Measurements from ENCODE around the gene RHEB. TPM values are rescaled to one million over a fixed set of nuclear protein-coding genes. Genes with fewer than 3 reads are reported as not detected.

RHEB gene
- polyA plus RNA-seq, 1 experiment = 154 TPM

DNA sequence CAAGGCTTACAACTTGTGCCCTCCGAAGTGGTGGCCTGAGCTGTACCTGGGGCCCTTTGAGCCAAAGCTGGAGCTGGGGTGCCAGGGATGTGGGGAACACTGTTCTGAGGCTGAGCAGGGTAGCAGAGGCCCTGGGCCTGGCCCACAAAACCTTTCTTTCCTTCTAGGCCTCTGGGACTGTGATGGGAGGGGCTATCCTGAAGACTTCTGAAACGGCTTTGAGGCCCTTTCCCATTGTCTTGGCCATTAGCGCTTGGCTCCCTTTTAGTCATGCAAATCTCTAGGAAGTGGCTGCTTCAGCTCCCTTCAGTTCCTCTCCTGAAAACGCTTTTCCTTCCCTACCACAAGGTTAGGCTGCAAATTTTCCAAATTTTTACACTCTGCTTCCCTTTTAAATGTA, 62.9 kb downstream of the RHEB start:
- TF ChIP-seq, protein P1, sequence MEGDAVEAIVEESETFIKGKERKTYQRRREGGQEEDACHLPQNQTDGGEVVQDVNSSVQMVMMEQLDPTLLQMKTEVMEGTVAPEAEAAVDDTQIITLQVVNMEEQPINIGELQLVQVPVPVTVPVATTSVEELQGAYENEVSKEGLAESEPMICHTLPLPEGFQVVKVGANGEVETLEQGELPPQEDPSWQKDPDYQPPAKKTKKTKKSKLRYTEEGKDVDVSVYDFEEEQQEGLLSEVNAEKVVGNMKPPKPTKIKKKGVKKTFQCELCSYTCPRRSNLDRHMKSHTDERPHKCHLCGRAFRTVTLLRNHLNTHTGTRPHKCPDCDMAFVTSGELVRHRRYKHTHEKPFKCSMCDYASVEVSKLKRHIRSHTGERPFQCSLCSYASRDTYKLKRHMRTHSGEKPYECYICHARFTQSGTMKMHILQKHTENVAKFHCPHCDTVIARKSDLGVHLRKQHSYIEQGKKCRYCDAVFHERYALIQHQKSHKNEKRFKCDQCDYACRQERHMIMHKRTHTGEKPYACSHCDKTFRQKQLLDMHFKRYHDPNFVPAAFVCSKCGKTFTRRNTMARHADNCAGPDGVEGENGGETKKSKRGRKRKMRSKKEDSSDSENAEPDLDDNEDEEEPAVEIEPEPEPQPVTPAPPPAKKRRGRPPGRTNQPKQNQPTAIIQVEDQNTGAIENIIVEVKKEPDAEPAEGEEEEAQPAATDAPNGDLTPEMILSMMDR (IDR thresholded peaks at IDR 0.05; ENCODE audit: low read depth, low read length) = no peak
- ChIA-PET CTCF (interaction anchor here (0.6 to 1.1 kb wide), 5 partner anchors 8 to 151 kb away, joined by 3 to 6 read pairs (median 4); no protein-coding TSS in a partner anchor), POLR2A (no interaction called here)
- Histone ChIP-seq H3K9me3 (ENCODE audit: control insufficient read depth, insufficient read depth, low read length) (no peaks in the 10 kb centered on the region; the same call in 1 of the 2 replicates), H3K27ac (ENCODE audit: low read depth, low read length) (no peak overlapping the region), H3K4me3 (ENCODE audit: low read depth, low read length) (no peak overlapping the region), H3K27me3 (ENCODE audit: control insufficient read depth, insufficient read depth, low read length) (peaks cover under 1% of the 10 kb centered on the region)
- DNase-seq (ENCODE audit: low read depth, low spot score) = no peak

DNA sequence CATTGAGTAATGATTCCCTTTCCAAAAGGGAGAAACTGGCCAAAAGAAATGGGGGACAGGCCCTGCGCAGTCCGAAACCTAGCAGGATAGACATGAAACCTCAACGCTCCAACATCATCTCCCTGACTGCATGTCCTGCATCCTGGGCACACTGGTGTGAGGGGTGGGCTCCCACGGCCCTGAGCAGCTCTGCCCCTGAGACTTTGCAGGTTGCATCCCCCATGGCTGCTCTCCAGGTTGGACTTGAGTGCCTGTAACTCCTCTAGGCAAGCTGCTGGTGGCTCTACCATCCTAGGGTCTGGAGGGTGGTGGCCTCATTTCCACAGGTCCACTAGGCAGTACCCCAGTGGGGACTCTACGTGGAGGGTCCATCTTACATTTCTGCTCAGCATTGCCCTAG, 63.4 kb downstream of the RHEB start:
- ChIA-PET POLR2A (no interaction called here), CTCF (interaction anchor here (0.6 to 1.1 kb wide), 4 partner anchors 7 to 88 kb away, joined by 3 to 6 read pairs (median 4); no protein-coding TSS in a partner anchor)
- Histone ChIP-seq H3K27me3 (ENCODE audit: control insufficient read depth, insufficient read depth, low read length) (peaks cover 4% of the 10 kb centered on the region), H3K9me3 (ENCODE audit: control insufficient read depth, insufficient read depth, low read length) (no peaks in the 10 kb centered on the region; the same call in 1 of the 2 replicates), H3K4me3 (ENCODE audit: low read depth, low read length) (no peak overlapping the region), H3K27ac (ENCODE audit: low read depth, low read length) (no peak overlapping the region)
- no peak for DNase-seq (ENCODE audit: low read depth, low spot score)
- TF ChIP-seq, protein P1 (IDR thresholded peaks at IDR 0.05; ENCODE audit: low read depth, low read length) = no peak

DNA sequence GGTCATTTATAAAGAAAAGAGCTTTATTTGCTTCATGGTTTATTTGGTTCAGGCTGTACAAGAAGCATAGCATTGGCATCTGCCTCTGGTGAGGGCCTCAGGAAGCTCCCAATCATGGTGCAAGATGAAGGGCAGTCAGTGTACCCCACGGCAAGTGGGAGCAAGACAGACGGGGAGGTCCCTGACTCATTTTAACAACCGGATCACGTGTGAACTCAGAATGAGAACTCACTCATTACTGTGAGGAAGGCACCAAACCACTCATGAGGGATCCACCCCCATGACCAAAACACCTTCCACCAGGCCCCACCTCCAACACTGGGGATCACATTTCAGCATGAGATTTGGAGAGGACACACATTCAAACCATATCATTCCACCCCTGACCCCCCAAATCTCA, 64.0 kb downstream of the RHEB start:
- ChIA-PET POLR2A (no interaction called here), CTCF (no interaction called here)
- Histone ChIP-seq H3K27ac (ENCODE audit: low read depth, low read length) (no peak overlapping the region), H3K4me3 (ENCODE audit: low read depth, low read length) (no peak overlapping the region), H3K9me3 (ENCODE audit: control insufficient read depth, insufficient read depth, low read length) (no peaks in the 10 kb centered on the region; the same call in 1 of the 2 replicates), H3K27me3 (ENCODE audit: control insufficient read depth, insufficient read depth, low read length) (peaks cover 4% of the 10 kb centered on the region)
- TF ChIP-seq, protein P1 (IDR thresholded peaks at IDR 0.05; ENCODE audit: low read depth, low read length) = no peak
- no peak for DNase-seq (ENCODE audit: low read depth, low spot score)

DNA sequence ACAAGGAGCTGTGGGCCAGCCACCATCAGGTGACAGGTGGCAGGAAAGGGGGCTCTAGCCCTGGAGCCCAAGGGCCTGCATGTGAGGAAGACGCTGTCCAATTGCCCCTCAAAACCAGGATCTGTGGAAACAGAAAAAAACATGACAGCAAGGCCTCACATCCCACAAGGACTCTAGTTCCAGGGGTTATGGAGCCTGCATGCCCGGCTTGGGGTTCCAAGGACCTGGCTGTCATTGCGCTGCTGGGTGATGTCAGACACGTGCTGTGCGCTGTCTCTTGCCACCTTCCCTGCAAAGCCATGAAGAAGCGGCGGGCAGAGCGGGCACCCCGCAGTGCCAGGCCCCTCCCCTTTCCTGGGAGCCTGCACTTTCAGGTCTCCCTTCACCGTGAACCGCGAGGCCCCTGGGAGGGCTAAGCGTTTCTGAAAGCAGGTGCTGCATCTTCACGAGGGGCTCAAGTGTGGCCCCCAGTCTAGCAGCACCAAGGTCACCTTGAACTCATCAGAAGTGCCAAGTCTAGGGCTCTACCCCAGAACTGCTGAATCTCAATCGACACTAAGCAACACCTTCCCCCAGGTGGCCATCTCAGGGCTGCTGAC, 64.7 kb downstream of the RHEB start:
- no peaks in the 10 kb centered on the region; the same call in 1 of the 2 replicates for H3K9me3 ChIP-seq (ENCODE audit: control insufficient read depth, insufficient read depth, low read length)
- no peak overlapping the region for H3K27ac ChIP-seq (ENCODE audit: low read depth, low read length)
- peaks cover 4% of the 10 kb centered on the region for H3K27me3 ChIP-seq (ENCODE audit: control insufficient read depth, insufficient read depth, low read length)
- ChIA-PET CTCF (no interaction called here), POLR2A (no interaction called here)
- TF ChIP-seq, protein P1 (IDR thresholded peaks at IDR 0.05; ENCODE audit: low read depth, low read length) = no peak
- H3K4me3 ChIP-seq (ENCODE audit: low read depth, low read length) = no peak overlapping the region
- DNase-seq (ENCODE audit: low read depth, low spot score) = no peak

DNA sequence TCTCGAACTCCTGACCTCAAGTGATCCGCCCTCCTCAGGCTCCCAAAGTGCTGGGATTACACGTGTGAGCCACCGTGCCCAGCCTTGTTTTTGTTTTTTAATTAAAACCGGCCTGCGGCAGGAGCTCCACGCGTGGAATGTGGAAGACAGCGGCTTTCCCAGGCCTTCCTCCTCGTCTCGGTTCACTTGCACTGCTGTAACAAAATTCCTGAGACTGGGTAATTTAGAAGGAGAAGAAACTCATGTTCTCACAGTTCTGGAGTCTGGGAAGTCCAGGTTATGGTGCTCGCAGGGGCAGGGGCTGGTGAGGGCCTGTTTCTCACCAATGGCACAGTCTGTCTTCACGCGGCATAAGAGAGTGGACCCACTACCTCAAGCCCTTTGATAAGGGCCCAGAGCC, 65.4 kb downstream of the RHEB start:
- no peak overlapping the region for H3K27ac ChIP-seq (ENCODE audit: low read depth, low read length)
- H3K9me3 ChIP-seq (ENCODE audit: control insufficient read depth, insufficient read depth, low read length) = no peaks in the 10 kb centered on the region; the same call in 1 of the 2 replicates
- DNase-seq (ENCODE audit: low read depth, low spot score) = no peak
- ChIA-PET CTCF (no interaction called here), POLR2A (no interaction called here)
- TF ChIP-seq, protein P1 (IDR thresholded peaks at IDR 0.05; ENCODE audit: low read depth, low read length) = no peak
- peaks cover 4% of the 10 kb centered on the region for H3K27me3 ChIP-seq (ENCODE audit: control insufficient read depth, insufficient read depth, low read length)
- H3K4me3 ChIP-seq (ENCODE audit: low read depth, low read length) = no peak overlapping the region

Measured in AG04450 (cell line).